NCI-H526 treated with DMSO at 0.1 percent for 48 hours (cell line): ENCODE results near the gene LRRTM3.

Experiments
- DNase-seq: peaks from one replicate; lab custom pipeline; 2025; lab: John Stamatoyannopoulos, UW

Gene LRRTM3

GRCh38 chr10:66925896-66926715 lies at the start of gene LRRTM3:
Gene LRRTM3, plus strand, starts transcription at chr10:66926036.
- DNase-seq: peak; percentile 34

- no peak for DNase-seq
These were observed 48.5 kb upstream of the LRRTM3 start for GRCh38 chr10:66877361-66877760.

- DNase-seq: no peak
These were observed 45.5 kb upstream of the LRRTM3 start for GRCh38 chr10:66880292-66880691.

- DNase-seq: no peak
These were observed 45.0 kb upstream of the LRRTM3 start for GRCh38 chr10:66880826-66881225.

- DNase-seq: no peak
These were observed 44.0 kb upstream of the LRRTM3 start for GRCh38 chr10:66881814-66882213.

- no peak for DNase-seq
These were observed 43.6 kb upstream of the LRRTM3 start for GRCh38 chr10:66882271-66882670.

GRCh38 chr10:66886848-66887247 lies 39.0 kb upstream of the LRRTM3 start:
- DNase-seq: no peak

GRCh38 chr10:66888237-66888636 lies 37.6 kb upstream of the LRRTM3 start:
- DNase-seq: no peak

GRCh38 chr10:66892871-66893270 lies 33.0 kb upstream of the LRRTM3 start:
- no peak for DNase-seq

GRCh38 chr10:66910671-66911070 lies 15.2 kb upstream of the LRRTM3 start:
- no peak for DNase-seq

GRCh38 chr10:66916030-66916429 lies 9.8 kb upstream of the LRRTM3 start:
- no peak for DNase-seq

GRCh38 chr10:66917104-66917503 lies 8.7 kb upstream of the LRRTM3 start:
- no peak for DNase-seq

GRCh38 chr10:66919248-66919647 lies 6.6 kb upstream of the LRRTM3 start:
- DNase-seq: no peak

- no peak for DNase-seq
These were observed 1.0 kb upstream of the LRRTM3 start for GRCh38 chr10:66924674-66925345.

GRCh38 chr10:66925373-66925772 lies 463 bp upstream of the LRRTM3 start:
- DNase-seq: no peak

GRCh38 chr10:66926841-66927240 lies 1.0 kb downstream of the LRRTM3 start:
- DNase-seq: no peak

GRCh38 chr10:66927251-66927935 lies 1.6 kb downstream of the LRRTM3 start:
- DNase-seq: no peak

GRCh38 chr10:66927971-66928770 lies 2.3 kb downstream of the LRRTM3 start:
- DNase-seq: no peak

- DNase-seq: no peak
These were observed 2.9 kb downstream of the LRRTM3 start for GRCh38 chr10:66928776-66929175.

- no peak for DNase-seq
These were observed 3.5 kb downstream of the LRRTM3 start for GRCh38 chr10:66929375-66929774.

GRCh38 chr10:66931340-66931948 lies 5.6 kb downstream of the LRRTM3 start:
- DNase-seq: no peak

GRCh38 chr10:66931949-66932343 lies 6.1 kb downstream of the LRRTM3 start:
- DNase-seq: no peak
